Measurements from ENCODE around the gene RAB34. TPM values are rescaled to one million over a fixed set of nuclear protein-coding genes. Genes with fewer than 3 reads are reported as not detected.
A peak's percentile ranks its signal among the peaks of the same experiment; 100 is the strongest.

RAB34 gene
- total and polyA plus RNA-seq, 9 of the 15 experiments (the other 6 are each of a cell fraction or from before 2014, with no cell fraction given), result 0.07 to 3.8 (median 0.46) TPM; not detected in 1

DNA sequence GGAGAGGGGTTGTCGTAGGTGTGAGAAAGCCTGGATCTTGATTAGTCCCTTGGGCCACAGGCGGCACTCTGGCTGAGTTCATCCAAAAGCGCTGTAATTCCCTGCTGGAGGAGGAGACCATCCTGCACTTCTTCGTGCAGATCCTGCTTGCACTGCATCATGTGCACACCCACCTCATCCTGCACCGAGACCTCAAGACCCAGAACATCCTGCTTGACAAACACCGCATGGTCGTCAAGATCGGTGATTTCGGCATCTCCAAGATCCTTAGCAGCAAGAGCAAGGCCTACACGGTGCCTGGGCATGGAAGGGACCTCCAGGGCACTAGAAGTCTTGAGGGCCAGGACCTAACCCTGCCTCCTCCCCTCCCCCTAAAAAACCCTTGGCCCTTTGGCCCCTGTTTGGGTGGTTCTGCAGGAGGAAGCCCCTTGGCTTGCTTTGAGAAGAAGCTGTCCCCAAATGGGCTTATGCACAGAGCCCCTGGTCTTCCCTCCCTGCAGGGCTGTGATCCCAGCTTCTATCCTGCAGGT lies 17.1 kb upstream of the RAB34 start:
- H3K79me2 ChIP-seq (ENCODE audit: control insufficient read depth, insufficient read depth, low read length), result no peaks in the 10 kb centered on the region
- H3K4me1 ChIP-seq (replicated peaks in 1 of 2; ENCODE audit: control insufficient read depth in 2 of 2, insufficient read depth in 2 of 2, low read length in 2 of 2), result peaks cover 27 to 48% of the 10 kb centered on the region in 2 experiments
- H3K9ac ChIP-seq (ENCODE audit: insufficient read depth in 1 of 2, low read depth in 2 of 2, low read length in 2 of 2), result peak overlapping the region; percentile 47 to 78
- H3K9me1 ChIP-seq (ENCODE audit: control insufficient read depth, insufficient read depth, low read length), result no peaks in the 10 kb centered on the region
- no peak overlapping the region for H3K4me3 ChIP-seq
- H3K9me3 ChIP-seq (replicated peaks; ENCODE audit: control insufficient read depth, insufficient read depth, low read depth, low read length), result no peaks in the 10 kb centered on the region
- FAIRE-seq (no peak), ATAC-seq (peak; percentile 3; the same call in 2 of the 3 replicates), DNase-seq (ENCODE audit: extremely low read depth in 1 of 4, low spot score in 3 of 4) (no peak)
- ChIA-PET CTCF (ENCODE audit: low intra/inter-chr PET ratio) (interaction anchor here (0.7 to 1.3 kb wide), 2 partner anchors 15 to 144 kb away, joined by 3 to 7 read pairs; no protein-coding TSS in a partner anchor), POLR2A (interaction anchor here (0.6 to 3.0 kb wide), 8 partner anchors 8 to 17 kb away, joined by 3 to 17 read pairs (median 8); partner anchors contain the start of genes RPL23A and TLCD1)
- H4K20me1 ChIP-seq (replicated peaks; ENCODE audit: control insufficient read depth, insufficient read depth, low read length), result no peaks in the 10 kb centered on the region
- 75% methylated on average over 10 of the region's 10 CpGs for WGBS (ENCODE audit: insufficient coverage, low coverage, missing lambda C conversion rate)
- H3K36me3 ChIP-seq (ENCODE audit: control insufficient read depth, insufficient read depth, low read length), result peaks cover 9% of the 10 kb centered on the region; the same call in 2 of the 3 replicates
- peak overlapping the region; percentile 62 for H3K4me2 ChIP-seq (ENCODE audit: insufficient read depth, low read length)
- peak overlapping the region; percentile 64 for H3K27ac ChIP-seq (ENCODE audit: extremely low read depth, low read depth, low read length)
- in situ Hi-C loops (cut with MboI) (no loop called here), intact Hi-C loops (cut with micrococcal nuclease) (no loop called here)
- no TSS peak for BruUV-seq (replicated peaks)
- H3K27me3 ChIP-seq (ENCODE audit: control insufficient read depth in 2 of 2, insufficient read depth in 2 of 2, low read length in 2 of 2), result no peaks in the 10 kb centered on the region
- H2AFZ ChIP-seq (ENCODE audit: low read depth, low read length), result peak overlapping the region; percentile 80
- no peak for TF ChIP-seq NCOA4 (IDR thresholded peaks at IDR 0.05; ENCODE audit: partially characterized antibody)
- no peak for TF ChIP-seq HNRNPLL (IDR thresholded peaks at IDR 0.05; ENCODE audit: low read depth, low read length, poor library complexity, severe bottlenecking)
- TF ChIP-seq, protein P1, sequence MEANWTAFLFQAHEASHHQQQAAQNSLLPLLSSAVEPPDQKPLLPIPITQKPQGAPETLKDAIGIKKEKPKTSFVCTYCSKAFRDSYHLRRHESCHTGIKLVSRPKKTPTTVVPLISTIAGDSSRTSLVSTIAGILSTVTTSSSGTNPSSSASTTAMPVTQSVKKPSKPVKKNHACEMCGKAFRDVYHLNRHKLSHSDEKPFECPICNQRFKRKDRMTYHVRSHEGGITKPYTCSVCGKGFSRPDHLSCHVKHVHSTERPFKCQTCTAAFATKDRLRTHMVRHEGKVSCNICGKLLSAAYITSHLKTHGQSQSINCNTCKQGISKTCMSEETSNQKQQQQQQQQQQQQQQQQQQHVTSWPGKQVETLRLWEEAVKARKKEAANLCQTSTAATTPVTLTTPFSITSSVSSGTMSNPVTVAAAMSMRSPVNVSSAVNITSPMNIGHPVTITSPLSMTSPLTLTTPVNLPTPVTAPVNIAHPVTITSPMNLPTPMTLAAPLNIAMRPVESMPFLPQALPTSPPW (CRISPR knock-in tag; IDR thresholded peaks at IDR 0.05), result no peak
- no peak for TF ChIP-seq HLTF (IDR thresholded peaks at IDR 0.05)
- TF ChIP-seq WHSC1 (IDR thresholded peaks at IDR 0.05; ENCODE audit: low read length), result peak; percentile 53
- TF ChIP-seq NFRKB (IDR thresholded peaks at IDR 0.05; ENCODE audit: low read depth), result no peak
- TF ChIP-seq, protein P2, sequence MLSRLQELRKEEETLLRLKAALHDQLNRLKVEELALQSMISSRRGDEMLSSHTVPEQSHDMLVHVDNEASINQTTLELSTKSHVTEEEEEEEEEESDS (CRISPR knock-in tag; IDR thresholded peaks at IDR 0.05), result no peak
- TF ChIP-seq, protein P3, sequence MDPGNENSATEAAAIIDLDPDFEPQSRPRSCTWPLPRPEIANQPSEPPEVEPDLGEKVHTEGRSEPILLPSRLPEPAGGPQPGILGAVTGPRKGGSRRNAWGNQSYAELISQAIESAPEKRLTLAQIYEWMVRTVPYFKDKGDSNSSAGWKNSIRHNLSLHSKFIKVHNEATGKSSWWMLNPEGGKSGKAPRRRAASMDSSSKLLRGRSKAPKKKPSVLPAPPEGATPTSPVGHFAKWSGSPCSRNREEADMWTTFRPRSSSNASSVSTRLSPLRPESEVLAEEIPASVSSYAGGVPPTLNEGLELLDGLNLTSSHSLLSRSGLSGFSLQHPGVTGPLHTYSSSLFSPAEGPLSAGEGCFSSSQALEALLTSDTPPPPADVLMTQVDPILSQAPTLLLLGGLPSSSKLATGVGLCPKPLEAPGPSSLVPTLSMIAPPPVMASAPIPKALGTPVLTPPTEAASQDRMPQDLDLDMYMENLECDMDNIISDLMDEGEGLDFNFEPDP (CRISPR knock-in tag; IDR thresholded peaks at IDR 0.05), result no peak
- 0 out of 2 replicates have a peak, but pooled peaks have one; percentile 5 for TF ChIP-seq MTA1 (IDR thresholded peaks at IDR 0.05; ENCODE audit: borderline replicate concordance)
- TF ChIP-seq CBX2 (IDR thresholded peaks at IDR 0.05; ENCODE audit: insufficient read depth, low read length, poor library complexity, severe bottlenecking), result no peak
- TF ChIP-seq HDAC6 (IDR thresholded peaks at IDR 0.05; ENCODE audit: low read depth, low read length), result no peak
- TF ChIP-seq NFYB (IDR thresholded peaks at IDR 0.05; ENCODE audit: extremely low read depth, insufficient read length), result no peak
- no peak for TF ChIP-seq HDAC3 (IDR thresholded peaks at IDR 0.05; ENCODE audit: borderline replicate concordance, partially characterized antibody)
- 0 out of 2 replicates have a peak, but pooled peaks have one; percentile 14 for TF ChIP-seq CHD2 (IDR thresholded peaks at IDR 0.05; ENCODE audit: low read depth, low read length)
- TF ChIP-seq, protein P4, sequence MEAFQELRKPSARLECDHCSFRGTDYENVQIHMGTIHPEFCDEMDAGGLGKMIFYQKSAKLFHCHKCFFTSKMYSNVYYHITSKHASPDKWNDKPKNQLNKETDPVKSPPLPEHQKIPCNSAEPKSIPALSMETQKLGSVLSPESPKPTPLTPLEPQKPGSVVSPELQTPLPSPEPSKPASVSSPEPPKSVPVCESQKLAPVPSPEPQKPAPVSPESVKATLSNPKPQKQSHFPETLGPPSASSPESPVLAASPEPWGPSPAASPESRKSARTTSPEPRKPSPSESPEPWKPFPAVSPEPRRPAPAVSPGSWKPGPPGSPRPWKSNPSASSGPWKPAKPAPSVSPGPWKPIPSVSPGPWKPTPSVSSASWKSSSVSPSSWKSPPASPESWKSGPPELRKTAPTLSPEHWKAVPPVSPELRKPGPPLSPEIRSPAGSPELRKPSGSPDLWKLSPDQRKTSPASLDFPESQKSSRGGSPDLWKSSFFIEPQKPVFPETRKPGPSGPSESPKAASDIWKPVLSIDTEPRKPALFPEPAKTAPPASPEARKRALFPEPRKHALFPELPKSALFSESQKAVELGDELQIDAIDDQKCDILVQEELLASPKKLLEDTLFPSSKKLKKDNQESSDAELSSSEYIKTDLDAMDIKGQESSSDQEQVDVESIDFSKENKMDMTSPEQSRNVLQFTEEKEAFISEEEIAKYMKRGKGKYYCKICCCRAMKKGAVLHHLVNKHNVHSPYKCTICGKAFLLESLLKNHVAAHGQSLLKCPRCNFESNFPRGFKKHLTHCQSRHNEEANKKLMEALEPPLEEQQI (IDR thresholded peaks at IDR 0.05), result no peak
